ENCODE results near the gene TUBGCP3.

TUBGCP3 gene

DNA sequence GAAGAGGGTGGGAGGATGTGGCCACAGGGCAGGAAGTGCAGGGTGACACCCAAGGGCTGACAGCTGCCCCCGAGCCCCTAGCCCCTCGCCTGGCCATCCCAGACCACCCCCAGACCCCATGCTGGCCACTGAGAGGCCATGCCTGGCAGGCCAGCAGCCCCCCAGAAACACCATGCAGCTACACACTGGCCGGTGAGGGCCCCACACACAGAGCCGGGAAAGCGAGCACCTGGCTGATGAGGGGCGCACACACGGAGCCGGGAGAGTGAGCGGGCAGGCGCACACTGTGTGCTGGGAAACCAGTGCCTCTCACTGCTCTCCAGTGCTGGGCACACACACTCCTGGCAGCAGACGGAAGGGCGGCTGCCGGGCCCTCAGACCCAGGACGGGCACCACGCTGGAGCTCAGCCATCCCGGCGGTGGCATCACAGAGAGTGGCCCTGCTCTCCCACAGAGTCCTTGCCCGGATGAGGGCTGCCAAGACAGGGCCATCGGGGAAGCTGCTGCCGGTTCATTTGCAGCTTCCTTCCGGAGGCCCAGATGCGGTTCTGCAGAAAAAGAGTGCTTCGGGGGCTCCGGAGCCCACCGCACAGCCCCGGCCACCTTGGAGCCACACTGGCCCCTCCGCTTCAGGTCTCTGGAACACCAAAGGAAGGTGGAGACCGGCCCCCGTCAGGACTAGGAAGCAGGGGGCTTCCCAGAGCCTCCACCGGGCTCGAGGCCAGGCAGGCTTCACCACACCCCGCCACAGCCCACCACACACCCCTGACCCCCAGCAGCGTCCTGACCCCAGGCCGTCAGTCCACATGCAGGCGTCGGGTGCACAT is 135.4 kb downstream of the TUBGCP3 start:
- TF ChIP-seq, protein P1, sequence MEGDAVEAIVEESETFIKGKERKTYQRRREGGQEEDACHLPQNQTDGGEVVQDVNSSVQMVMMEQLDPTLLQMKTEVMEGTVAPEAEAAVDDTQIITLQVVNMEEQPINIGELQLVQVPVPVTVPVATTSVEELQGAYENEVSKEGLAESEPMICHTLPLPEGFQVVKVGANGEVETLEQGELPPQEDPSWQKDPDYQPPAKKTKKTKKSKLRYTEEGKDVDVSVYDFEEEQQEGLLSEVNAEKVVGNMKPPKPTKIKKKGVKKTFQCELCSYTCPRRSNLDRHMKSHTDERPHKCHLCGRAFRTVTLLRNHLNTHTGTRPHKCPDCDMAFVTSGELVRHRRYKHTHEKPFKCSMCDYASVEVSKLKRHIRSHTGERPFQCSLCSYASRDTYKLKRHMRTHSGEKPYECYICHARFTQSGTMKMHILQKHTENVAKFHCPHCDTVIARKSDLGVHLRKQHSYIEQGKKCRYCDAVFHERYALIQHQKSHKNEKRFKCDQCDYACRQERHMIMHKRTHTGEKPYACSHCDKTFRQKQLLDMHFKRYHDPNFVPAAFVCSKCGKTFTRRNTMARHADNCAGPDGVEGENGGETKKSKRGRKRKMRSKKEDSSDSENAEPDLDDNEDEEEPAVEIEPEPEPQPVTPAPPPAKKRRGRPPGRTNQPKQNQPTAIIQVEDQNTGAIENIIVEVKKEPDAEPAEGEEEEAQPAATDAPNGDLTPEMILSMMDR (IDR thresholded peaks at IDR 0.05; ENCODE audit: borderline replicate concordance, insufficient read depth, low read depth, low read length) = no peak

DNA sequence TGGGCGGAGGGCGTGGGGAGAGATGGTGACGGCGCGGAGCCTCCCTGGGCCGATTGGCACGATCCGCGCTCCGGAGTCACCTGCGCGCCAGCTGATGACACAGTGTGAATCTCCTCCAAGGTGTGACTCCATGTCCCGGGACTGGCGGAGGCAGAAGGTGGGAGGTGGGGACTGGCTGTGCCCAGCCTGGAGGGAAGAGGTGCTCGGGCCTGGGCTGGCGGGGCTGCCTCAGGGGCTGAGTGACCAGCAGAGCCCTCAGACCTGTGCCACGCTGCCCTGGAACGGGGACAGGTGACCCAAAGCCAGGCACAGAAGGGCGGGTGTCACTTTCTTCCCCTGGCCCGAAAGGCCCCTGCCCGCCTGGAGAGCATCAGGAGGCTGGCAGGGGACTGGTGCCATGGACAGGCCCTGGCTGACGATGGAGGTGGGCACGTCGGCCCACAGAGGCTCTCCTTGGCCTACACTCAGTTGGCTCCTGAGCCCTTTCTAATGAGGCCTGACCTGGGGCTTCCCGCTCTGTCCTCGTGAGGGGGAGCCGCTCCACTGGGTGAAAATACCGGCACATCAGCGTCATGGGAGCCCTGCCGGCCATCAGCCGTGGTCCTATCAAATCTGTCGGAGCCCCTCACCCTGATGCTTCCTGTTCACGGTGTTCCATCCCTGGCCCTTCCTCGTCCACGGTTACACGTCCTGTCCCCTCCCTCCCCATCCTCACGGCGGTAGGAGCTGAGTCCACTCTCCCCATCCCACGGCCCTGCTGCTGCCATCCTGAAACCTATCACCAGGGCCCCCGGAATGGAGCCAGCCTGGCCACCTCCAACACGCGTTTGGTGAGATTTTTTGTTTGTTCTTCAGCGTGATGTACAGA is 136.2 kb downstream of the TUBGCP3 start:
- TF ChIP-seq, protein P1 (IDR thresholded peaks at IDR 0.05; ENCODE audit: borderline replicate concordance, insufficient read depth, low read depth, low read length) = no peak
- H3K4me3 ChIP-seq (ENCODE audit: low read depth, low read length) = no peak overlapping the region

More for the DNA sequence above, 135.4 kb downstream of the TUBGCP3 start:
- H3K4me3 ChIP-seq (ENCODE audit: low read depth, low read length) = no peak overlapping the region

DNA sequence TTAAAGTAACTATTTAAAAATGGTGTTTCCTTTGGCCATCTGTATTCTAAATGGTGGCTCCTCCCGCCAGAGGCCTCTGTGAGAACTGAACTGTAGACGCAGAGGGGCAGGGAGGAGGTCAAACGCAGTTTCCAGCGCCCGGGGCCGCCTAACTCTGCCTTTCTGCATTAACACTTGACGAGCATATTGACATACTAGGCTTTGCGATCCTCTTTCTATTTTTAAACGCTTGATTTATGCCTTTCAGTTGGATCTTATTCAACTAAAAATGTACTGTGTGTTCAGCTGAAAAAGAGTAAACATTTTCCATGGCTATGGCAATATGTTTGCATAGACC is 137.1 kb downstream of the TUBGCP3 start:
- no peak overlapping the region for H3K4me3 ChIP-seq (ENCODE audit: low read depth, low read length)
- TF ChIP-seq, protein P1 (IDR thresholded peaks at IDR 0.05; ENCODE audit: borderline replicate concordance, insufficient read depth, low read depth, low read length) = no peak

DNA sequence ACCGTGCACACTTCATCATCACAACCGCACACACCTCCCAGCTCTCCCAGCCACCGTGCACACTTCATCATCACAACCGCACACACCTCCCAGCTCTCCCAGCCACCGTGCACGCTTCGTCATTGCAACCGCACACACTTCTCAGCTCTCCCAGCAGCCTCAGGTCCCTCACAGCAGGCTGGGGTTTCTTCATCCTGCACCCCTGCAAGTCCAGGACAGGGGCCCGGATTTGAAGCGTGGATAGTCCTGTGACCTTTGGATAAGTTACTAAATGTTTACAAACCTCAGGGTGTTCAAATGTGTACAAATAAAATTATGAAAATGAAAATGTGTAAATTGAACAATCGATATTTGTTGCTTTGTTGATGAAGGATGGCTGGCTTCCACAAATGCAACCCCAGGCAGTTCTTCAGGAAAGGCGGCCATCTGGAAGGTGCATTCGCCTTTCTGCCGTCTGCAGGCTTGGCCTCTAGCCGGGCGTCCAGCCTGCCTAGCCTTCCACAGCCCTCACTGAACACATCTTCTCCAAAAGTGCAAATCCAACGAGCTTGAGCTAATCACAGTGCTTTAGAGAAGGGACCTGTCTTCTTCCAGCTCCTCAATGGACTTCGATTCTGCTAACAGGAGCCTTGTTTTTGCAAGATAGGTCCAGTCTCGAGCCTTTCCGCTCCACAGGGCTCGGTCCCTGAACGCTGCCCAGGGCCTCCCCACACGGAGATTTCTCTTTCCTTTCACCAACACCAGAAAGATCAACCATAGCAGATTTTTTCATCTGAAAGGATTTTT is 137.6 kb downstream of the TUBGCP3 start:
- H3K4me3 ChIP-seq (ENCODE audit: low read depth, low read length) = no peak overlapping the region
- TF ChIP-seq, protein P1 (IDR thresholded peaks at IDR 0.05; ENCODE audit: borderline replicate concordance, insufficient read depth, low read depth, low read length) = no peak

DNA sequence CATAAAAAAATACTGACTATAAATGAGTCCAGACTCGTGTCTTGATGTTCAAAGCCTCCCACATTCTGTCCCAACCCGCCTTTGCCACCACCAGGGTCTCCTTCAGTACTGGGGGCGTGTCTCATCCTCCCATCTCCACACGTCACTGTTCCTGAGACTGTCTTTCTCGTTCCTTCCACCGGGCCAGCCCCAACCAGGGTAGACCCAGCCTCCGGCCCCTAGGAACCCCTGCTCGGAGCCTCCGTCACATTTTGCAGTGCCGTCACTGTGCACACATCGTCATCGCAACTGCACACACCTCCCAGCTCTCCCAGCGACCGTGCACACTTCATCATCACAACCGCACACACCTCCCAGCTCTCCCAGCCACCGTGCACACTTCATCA is 138.4 kb downstream of the TUBGCP3 start:
- TF ChIP-seq, protein P1 (IDR thresholded peaks at IDR 0.05; ENCODE audit: borderline replicate concordance, insufficient read depth, low read depth, low read length) = no peak
- no peak overlapping the region for H3K4me3 ChIP-seq (ENCODE audit: low read depth, low read length)

DNA sequence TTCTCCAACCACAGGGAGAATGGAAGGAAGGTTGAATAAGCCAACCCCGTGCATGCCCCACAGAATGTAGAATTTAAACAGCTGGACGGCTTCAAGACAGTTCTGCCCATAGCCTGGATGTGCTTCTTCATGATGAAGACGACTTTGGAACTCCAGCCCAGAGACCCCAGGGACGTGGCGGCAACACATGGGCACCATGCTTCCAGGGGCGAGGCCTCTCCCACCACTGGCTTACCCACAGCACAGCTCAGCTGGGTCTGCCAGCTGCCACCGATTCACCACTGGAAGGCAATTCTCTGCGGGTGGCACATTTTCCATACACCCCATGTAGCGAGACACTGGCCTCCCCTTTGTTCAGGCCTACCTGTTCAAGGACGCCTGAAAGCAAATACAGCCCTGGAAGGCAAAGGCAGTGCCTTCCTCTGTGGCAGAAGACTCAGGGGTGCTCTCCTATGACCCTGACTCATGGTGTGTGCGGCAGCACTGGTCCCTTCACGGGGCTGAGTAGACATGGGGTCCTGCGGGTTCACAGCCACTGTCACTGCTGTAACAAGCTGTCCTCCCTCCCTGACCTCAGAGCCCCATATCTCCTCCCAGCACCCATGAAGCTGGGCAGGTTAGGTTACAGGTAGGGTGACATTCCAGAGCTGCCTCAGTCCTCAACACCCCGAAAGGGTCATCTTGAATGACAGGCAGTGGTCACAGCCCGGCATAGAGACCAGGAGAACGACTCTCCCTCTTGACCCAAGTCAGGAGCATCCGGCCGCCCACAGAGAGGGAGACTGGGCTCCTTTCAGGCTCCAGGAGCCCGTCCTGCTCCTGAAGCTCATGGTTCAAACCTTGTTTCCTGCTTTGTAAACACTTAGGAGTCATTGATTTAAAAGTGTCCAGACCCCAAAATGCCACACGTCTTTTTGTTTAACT is 139.1 kb downstream of the TUBGCP3 start:
- TF ChIP-seq, protein P1 (IDR thresholded peaks at IDR 0.05; ENCODE audit: borderline replicate concordance, insufficient read depth, low read depth, low read length) = no peak

More for the DNA sequence above, 139.1 kb downstream of the TUBGCP3 start:
- H3K4me3 ChIP-seq (ENCODE audit: low read depth, low read length) = no peak overlapping the region

All from GM12875 (cell line).